Stimulated activated naive CD8-positive, alpha-beta T cell treated with anti-CD3 and anti-CD28 coated beads, Interleukin-15, Interleukin-2, amounts not matched to agents 100 U/mL and 50 U/mL, for 24 hours (primary cell): ENCODE results near the gene SPDYA.
"Not testable (repeated sequence)": the region's sequence is repeated elsewhere in the genome, so short reads cannot be mapped to it uniquely, and the experiment has no call there.

Experiments
- ATAC-seq: fragments of 150-1000 bp; cut with Tn5 transposase; one replicate; pipeline ENCODE4 v1.10.0; 2021
- DNase-seq: peaks from one replicate; pipeline ENCODE4 v3.0.0; 2021

SPDYA gene

GRCh38 chr2:28810384-28811285 is at the start of gene SPDYA:
Gene SPDYA (plus strand): TSS chr2:28810834. CDS start chr2:28816015, 5,181 bp downstream.
- ATAC-seq (peak; percentile 97), DNase-seq (peak; percentile 86)

GRCh38 chr2:28761420-28761819 is 49.2 kb upstream of the SPDYA start:
- DNase-seq (no peak), ATAC-seq (no peak)

- DNase-seq: no peak
Observed at GRCh38 chr2:28764909-28765711, 45.5 kb upstream of the SPDYA start.

GRCh38 chr2:28766070-28766469 is 44.6 kb upstream of the SPDYA start:
- ATAC-seq (no peak), DNase-seq (no peak)

More at GRCh38 chr2:28764909-28765711, 45.5 kb upstream of the SPDYA start:
- no peak for ATAC-seq

- ATAC-seq (no peak), DNase-seq (no peak)
Observed at GRCh38 chr2:28767337-28767736, 43.3 kb upstream of the SPDYA start.

GRCh38 chr2:28768422-28768821 is 42.2 kb upstream of the SPDYA start:
- ATAC-seq (no peak), DNase-seq (no peak)

GRCh38 chr2:28768952-28769351 is 41.7 kb upstream of the SPDYA start:
- no peak for ATAC-seq
- DNase-seq: no peak

- DNase-seq: no peak
- no peak for ATAC-seq
Observed at GRCh38 chr2:28772351-28772750, 38.3 kb upstream of the SPDYA start.

GRCh38 chr2:28776471-28776870 is 34.2 kb upstream of the SPDYA start:
- DNase-seq (no peak), ATAC-seq (no peak)

- no peak for ATAC-seq
Observed at GRCh38 chr2:28778392-28778791, 32.2 kb upstream of the SPDYA start.

GRCh38 chr2:28779001-28779400 is 31.6 kb upstream of the SPDYA start:
- DNase-seq (no peak), ATAC-seq (no peak)

More at GRCh38 chr2:28778392-28778791, 32.2 kb upstream of the SPDYA start:
- no peak for DNase-seq

GRCh38 chr2:28780496-28780895 is 30.1 kb upstream of the SPDYA start:
- ATAC-seq (no peak), DNase-seq (no peak)

GRCh38 chr2:28782423-28782822 is 28.2 kb upstream of the SPDYA start:
- ATAC-seq (no peak), DNase-seq (no peak)

- ATAC-seq: not testable (repeated sequence)
Observed at GRCh38 chr2:28784570-28784969, 26.1 kb upstream of the SPDYA start.

GRCh38 chr2:28796620-28797019 is 14.0 kb upstream of the SPDYA start:
- DNase-seq: no peak
- ATAC-seq: no peak

More at GRCh38 chr2:28784570-28784969, 26.1 kb upstream of the SPDYA start:
- DNase-seq: not testable (repeated sequence)

- DNase-seq (no peak), ATAC-seq (no peak)
Observed at GRCh38 chr2:28801726-28802125, 8.9 kb upstream of the SPDYA start.

GRCh38 chr2:28802975-28803429 is 7.6 kb upstream of the SPDYA start:
- ATAC-seq (no peak), DNase-seq (no peak)

- peak; percentile 15 for DNase-seq
- no peak for ATAC-seq
Observed at GRCh38 chr2:28809927-28810326, 707 bp upstream of the SPDYA start.

GRCh38 chr2:28818053-28818452 is 7.4 kb downstream of the SPDYA start:
- DNase-seq (no peak), ATAC-seq (no peak)

- ATAC-seq: peak; percentile 76
- peak; percentile 68 for DNase-seq
Observed at GRCh38 chr2:28821295-28821958, 10.8 kb downstream of the SPDYA start.

GRCh38 chr2:28822036-28822435 is 11.4 kb downstream of the SPDYA start:
- no peak for ATAC-seq
- DNase-seq: no peak

- DNase-seq (no peak), ATAC-seq (no peak)
Observed at GRCh38 chr2:28824207-28824606, 13.6 kb downstream of the SPDYA start.
